VCaP (cell line): ENCODE measurements around the gene MAU2.
"Not testable (repeated sequence)": the region's sequence is repeated elsewhere in the genome, so short reads cannot be mapped to it uniquely, and the experiment has no call there.

Source experiments
- H3K27ac ChIP-seq: fragments of 450-650 bp; 2 replicates; pipeline ENCODE4 v1.5.1; 2017
- TF ChIP-seq, protein P1 (sequence below): fragments of 450-650 bp; conservative IDR thresholded peaks from 2 replicates; pipeline ENCODE4 v1.5.1; 2017; ENCODE audit warnings: mild to moderate bottlenecking, moderate library complexity

Gene MAU2

DNA sequence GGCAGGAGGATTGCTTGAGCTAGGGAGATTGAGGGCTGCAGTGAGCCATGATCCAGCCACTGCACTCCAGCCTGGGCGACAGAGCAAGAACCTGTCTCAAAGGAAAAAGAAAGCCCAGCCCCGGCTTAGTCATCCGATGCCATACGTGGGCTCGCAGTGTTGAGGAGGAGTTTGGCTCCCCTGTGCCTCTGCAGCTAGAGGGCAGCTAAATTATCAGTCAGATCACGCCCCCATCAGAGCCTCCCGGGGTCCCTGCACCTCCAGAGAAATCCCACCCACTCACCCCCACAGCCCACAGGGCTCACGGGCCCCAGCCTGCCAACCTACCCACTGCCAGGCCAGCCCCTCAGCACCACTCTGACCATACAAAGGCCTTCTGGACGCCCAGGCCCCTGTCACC lies 27.6 kb downstream of the MAU2 start:
- TF ChIP-seq, protein P1, sequence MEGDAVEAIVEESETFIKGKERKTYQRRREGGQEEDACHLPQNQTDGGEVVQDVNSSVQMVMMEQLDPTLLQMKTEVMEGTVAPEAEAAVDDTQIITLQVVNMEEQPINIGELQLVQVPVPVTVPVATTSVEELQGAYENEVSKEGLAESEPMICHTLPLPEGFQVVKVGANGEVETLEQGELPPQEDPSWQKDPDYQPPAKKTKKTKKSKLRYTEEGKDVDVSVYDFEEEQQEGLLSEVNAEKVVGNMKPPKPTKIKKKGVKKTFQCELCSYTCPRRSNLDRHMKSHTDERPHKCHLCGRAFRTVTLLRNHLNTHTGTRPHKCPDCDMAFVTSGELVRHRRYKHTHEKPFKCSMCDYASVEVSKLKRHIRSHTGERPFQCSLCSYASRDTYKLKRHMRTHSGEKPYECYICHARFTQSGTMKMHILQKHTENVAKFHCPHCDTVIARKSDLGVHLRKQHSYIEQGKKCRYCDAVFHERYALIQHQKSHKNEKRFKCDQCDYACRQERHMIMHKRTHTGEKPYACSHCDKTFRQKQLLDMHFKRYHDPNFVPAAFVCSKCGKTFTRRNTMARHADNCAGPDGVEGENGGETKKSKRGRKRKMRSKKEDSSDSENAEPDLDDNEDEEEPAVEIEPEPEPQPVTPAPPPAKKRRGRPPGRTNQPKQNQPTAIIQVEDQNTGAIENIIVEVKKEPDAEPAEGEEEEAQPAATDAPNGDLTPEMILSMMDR = no peak
- no peak overlapping the region for H3K27ac ChIP-seq

DNA sequence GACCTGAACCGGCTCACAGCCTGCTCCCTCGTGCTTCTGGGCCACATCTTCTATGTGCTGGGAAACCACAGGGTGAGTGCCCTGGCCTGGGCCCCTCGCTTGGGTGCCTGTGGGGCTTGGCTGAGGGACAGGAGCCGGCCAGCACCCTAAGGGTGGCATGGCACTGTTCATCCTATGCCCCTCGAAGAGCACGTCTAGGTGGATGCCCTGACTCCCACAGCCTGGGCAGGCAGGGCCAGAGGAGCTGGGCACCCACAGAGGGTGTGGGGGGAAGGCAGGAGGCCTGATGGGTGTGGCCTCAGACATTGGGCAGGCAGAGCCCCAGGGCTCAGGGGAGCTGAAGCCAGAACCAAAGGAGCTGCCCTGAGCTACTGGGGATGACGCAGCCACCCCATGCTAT lies 28.7 kb downstream of the MAU2 start:
- H3K27ac ChIP-seq = no peak overlapping the region
- TF ChIP-seq, protein P1 = no peak

DNA sequence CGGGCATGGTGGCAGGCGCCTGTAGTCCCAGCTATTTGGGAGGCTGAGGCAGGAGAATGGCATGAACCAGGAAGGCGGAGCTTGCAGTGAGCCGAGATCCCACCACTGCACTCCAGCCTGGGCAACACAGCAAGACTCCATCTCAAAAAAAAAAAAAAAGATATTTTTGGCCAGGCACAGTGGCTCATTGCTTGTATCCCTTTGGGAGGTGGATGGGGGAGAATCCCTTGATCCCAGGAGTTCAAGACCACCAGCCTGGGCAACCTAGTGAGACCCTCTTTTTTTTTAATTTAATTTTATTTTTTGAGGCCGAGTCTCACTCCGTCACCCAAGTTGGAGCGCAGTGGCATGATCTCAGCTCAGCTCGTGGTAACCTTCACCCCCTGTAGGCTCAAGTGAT lies 30.1 kb downstream of the MAU2 start:
- H3K27ac ChIP-seq = not testable (repeated sequence)

DNA sequence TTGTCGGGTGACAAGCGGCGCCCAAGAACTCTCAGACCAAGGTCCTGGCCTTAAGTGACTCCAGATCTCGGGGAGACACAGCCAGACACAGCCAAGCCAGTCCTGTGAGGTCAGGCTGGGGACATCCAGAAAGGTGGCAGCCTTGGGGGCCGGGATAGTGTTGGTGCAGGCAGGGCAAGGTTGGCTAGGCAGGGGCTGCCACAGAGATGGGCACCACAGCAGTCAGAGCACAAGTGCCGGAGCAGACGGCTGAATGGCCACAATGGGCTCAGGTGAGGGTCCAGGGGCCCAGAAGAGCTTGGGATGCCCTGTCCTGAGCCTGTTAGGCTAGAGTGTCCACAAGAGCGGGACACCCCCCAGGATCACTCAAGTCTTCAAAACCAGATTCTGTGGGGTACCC lies 32.2 kb downstream of the MAU2 start:
- no peak overlapping the region for H3K27ac ChIP-seq
- TF ChIP-seq, protein P1 = no peak

DNA sequence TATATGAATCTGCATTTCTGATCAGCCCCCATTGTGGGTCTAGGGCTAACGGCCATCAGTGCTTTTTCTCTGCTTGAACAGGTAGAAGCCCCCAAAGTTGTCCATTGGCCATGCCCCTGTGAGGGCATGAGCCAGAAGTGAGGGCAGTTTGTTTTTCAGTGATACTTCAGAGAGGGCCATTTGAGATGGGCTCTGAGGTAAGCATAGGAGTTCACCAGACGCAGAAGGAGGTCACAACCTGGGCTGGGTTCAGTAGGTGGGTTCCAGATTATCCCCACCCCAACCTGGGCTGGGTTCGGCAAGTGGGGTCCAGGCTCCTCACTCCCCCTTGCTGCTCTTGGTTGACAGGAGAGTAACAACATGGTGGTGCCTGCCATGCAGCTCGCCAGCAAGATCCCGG lies 33.4 kb downstream of the MAU2 start:
- TF ChIP-seq, protein P1 = no peak
- no peak overlapping the region for H3K27ac ChIP-seq

DNA sequence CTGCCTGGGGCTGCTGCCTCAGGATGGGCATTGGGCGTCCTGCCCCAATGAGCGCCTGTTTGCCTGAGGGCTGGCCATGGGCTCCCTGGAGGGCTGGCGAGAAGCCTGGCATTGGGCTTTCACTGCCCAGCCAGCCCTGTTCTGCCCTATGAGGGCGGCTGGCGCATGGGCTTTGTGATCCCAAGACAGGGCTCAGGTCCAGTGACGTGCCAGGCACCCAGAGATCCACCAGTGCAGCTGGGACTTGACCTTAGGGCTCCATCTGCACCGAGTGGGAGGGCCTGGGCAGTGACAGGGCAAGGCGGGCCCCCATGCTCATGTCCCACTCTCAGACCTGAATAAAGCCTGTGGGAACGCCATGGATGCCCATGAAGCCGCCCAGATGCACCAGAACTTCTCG lies 34.3 kb downstream of the MAU2 start:
- TF ChIP-seq, protein P1 = no peak
- no peak overlapping the region for H3K27ac ChIP-seq

DNA sequence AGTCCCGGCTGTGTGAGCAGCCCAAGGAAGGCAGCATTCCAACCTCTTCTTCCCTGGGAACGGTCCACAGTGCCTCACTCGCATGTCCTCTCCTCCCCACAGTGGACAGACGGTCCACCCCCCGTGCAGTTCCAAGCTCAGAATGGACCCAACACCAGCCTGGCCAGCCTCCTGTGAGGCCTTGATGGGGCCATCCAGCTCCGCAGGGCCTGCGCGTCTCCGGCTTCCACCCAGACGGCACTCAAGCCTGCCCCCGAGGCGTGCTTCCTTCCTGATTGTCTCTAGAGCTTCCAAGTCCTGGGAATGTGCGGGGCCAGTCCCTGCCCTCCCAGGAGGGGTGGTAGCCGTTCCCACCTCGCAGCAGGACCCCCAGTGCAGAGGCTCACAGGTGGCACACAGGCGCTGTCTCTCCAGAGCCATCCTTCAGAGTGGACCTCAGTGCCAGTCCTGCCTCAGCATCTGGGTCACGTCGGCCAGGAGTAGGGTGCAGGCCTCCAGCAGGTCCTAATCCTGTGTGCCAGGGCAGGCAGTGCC lies 35.0 kb downstream of the MAU2 start:
- TF ChIP-seq, protein P1 = no peak
- H3K27ac ChIP-seq = no peak overlapping the region

DNA sequence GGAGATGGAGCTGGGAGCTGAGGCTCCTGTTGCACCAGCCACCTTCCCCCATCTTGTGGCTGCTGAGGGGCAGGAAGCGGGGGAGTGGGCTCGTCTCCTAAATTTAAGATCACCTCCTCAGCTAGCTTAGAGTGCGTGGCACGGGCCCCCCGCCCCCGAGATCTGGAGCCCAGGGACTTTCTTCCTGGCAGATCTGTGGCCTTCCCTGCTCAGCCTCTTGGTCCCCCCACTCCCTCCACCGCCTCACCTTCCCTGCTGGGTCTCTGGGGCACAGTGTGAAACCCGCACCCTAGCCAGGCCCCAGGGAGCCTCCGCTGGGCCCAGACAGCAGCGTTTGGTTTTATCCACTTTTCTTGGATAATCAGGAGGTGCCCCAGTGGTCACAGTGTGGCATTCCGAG lies 35.9 kb downstream of the MAU2 start:
- TF ChIP-seq, protein P1 = no peak
- no peak overlapping the region for H3K27ac ChIP-seq
